ENCODE results near the gene KDM2A. TPM values are rescaled to one million over a fixed set of nuclear protein-coding genes. Genes with fewer than 3 reads are reported as not detected.

The KDM2A gene
- total RNA-seq, 2 donors from 2014 or later: 40.1 to 130 TPM

- DNase-seq (ENCODE audit: low spot score): no peak
- ATAC-seq (ENCODE audit: insufficient number of reproducible peaks, low FRiP score, low read depth): no peak
- no peak overlapping the region for H3K27ac ChIP-seq
- H3K9me3 ChIP-seq: no peaks in the 10 kb centered on the region
- no peaks in the 10 kb centered on the region for H3K27me3 ChIP-seq (replicated peaks; ENCODE audit: insufficient read depth)
- peaks cover 0 to 20% of the 10 kb centered on the region in 2 donors for H3K4me1 ChIP-seq (ENCODE audit: control insufficient read depth in 1 of 2, low read depth in 2 of 2)
- TF ChIP-seq CTCF (IDR thresholded peaks at IDR 0.05): no peak
- H3K4me3 ChIP-seq: no peak overlapping the region
- H3K36me3 ChIP-seq: peaks cover 30% of the 10 kb centered on the region
Observed at GRCh38 chr11:67295846-67296245, 176.8 kb downstream of the KDM2A start.

DNA sequence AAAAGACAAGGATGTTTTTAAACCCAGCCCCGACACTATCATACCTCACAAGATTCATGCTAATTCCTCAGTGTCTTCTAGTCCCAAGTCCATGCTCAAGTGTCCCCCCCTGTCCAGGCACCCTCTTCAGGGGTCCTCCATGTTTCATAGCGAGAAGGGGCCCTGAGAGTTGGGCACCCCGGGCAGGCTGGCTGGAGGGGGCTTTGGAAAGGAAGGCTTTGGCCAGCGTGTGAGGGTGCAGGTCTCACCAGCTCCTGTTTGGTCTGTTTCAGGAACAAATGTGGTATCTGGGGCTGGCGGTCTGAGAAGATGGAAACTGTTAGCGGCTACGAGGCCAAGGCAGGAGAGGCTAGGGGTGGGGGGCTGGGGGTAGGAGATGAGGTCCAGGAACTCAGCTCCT is 179.7 kb downstream of the KDM2A start:
- no peak overlapping the region for H3K27ac ChIP-seq
- no peaks in the 10 kb centered on the region for H3K27me3 ChIP-seq (replicated peaks; ENCODE audit: insufficient read depth)
- H3K4me1 ChIP-seq (ENCODE audit: control insufficient read depth in 1 of 2, low read depth in 2 of 2): peaks cover 6 to 12% of the 10 kb centered on the region in 2 donors
- ATAC-seq (ENCODE audit: insufficient number of reproducible peaks, low FRiP score, low read depth) (no peak), DNase-seq (ENCODE audit: low spot score) (no peak)
- no peak for TF ChIP-seq CTCF (IDR thresholded peaks at IDR 0.05)
- H3K9me3 ChIP-seq: no peaks in the 10 kb centered on the region
- peaks cover 37% of the 10 kb centered on the region for H3K36me3 ChIP-seq
- no peak overlapping the region for H3K4me3 ChIP-seq

DNA sequence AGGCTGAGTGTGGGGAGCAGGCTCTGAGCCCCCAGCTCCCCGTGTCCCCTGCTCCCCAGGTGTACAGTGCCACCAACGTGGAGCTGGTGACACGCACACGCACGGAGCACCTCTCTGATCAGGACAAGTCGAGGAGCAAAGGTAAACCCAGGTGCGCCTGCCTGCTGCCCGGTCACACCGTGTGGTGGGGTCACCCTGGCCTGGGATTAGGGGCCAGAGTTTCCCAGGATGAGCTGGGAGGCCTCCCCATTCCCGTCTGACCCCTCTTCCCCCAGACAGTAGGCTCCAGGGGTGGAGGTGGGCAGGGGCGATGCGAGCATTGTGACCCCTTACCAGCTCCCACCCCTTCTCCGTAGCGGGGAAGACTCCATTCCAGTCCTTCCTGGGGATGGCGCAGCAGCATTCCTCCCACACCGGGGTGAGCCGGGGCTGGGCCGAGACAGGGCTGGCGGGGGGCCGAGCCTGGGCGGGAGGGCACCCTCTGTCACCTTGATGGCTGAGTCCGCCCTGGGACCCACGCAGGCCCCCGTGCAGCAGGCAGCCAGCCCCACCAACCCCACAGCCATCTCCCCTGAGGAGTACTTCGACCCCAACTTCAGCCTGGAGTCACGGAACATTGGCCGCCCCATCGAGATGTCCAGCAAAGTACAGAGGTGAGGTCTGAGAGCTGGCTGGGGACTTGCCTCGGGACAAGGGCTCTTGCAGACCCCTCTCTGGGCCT is 180.6 kb downstream of the KDM2A start:
- TF ChIP-seq CTCF (IDR thresholded peaks at IDR 0.05): no peak
- no peak for ATAC-seq (ENCODE audit: insufficient number of reproducible peaks, low FRiP score, low read depth)
- no peaks in the 10 kb centered on the region for H3K9me3 ChIP-seq
- H3K27me3 ChIP-seq (replicated peaks; ENCODE audit: insufficient read depth): no peaks in the 10 kb centered on the region
- no peak overlapping the region for H3K4me3 ChIP-seq
- DNase-seq (ENCODE audit: low spot score): no peak
- peaks cover 37% of the 10 kb centered on the region for H3K36me3 ChIP-seq
- no peak overlapping the region for H3K27ac ChIP-seq
- H3K4me1 ChIP-seq (ENCODE audit: control insufficient read depth in 1 of 2, low read depth in 2 of 2): peaks cover 11 to 18% of the 10 kb centered on the region in 2 donors

- H3K4me1 ChIP-seq (ENCODE audit: control insufficient read depth in 1 of 2, low read depth in 2 of 2): peaks cover 11 to 22% of the 10 kb centered on the region in 2 donors
- H3K27me3 ChIP-seq (replicated peaks; ENCODE audit: insufficient read depth): no peaks in the 10 kb centered on the region
- no peak for DNase-seq (ENCODE audit: low spot score)
- H3K27ac ChIP-seq: no peak overlapping the region
- no peaks in the 10 kb centered on the region for H3K9me3 ChIP-seq
- TF ChIP-seq CTCF (IDR thresholded peaks at IDR 0.05): no peak
- peaks cover 36% of the 10 kb centered on the region for H3K36me3 ChIP-seq
- ATAC-seq (ENCODE audit: insufficient number of reproducible peaks, low FRiP score, low read depth): no peak
- no peak overlapping the region for H3K4me3 ChIP-seq
Observed at GRCh38 chr11:67300256-67300755, 181.2 kb downstream of the KDM2A start.

DNA sequence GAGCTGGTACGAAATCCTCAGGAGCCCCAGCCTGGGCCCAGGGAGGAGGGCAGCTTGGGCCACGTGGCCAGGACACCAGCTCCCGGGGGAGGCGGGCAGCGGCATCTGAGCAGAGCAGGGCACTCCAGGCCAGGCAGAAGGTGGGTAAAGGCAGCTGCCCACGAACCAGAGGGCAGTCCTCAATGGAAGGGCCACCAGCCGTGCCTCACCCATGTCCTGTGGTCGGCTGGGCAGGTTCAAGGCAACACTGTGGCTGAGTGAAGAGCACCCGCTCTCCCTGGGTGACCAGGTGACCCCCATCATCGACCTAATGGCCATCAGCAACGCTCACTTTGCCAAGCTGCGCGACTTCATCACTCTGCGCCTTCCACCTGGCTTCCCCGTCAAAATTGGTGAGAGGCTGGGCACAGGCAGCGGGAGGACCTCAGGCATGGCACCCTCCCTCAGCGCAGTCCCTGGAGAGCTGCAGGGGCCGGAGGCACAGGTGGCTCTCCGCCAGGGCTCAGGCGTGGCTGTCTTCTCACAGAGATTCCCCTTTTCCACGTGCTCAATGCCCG is 181.8 kb downstream of the KDM2A start:
- no peak for ATAC-seq (ENCODE audit: insufficient number of reproducible peaks, low FRiP score, low read depth)
- TF ChIP-seq CTCF (IDR thresholded peaks at IDR 0.05): no peak
- H3K27me3 ChIP-seq (replicated peaks; ENCODE audit: insufficient read depth): no peaks in the 10 kb centered on the region
- no peak for DNase-seq (ENCODE audit: low spot score)
- no peak overlapping the region for H3K27ac ChIP-seq
- no peak overlapping the region for H3K4me3 ChIP-seq
- peaks cover 33% of the 10 kb centered on the region for H3K36me3 ChIP-seq
- H3K9me3 ChIP-seq: no peaks in the 10 kb centered on the region
- H3K4me1 ChIP-seq (ENCODE audit: control insufficient read depth in 1 of 2, low read depth in 2 of 2): peaks cover 11 to 22% of the 10 kb centered on the region in 2 donors
